Measurements from ENCODE around the gene NLGN1.
"Not testable (repeated sequence)": the region's sequence is repeated elsewhere in the genome, so short reads cannot be mapped to it uniquely, and the experiment has no call there.

- TF ChIP-seq HOXB13 (CRISPR knock-in tag; IDR thresholded peaks at IDR 0.05; ENCODE audit: low read depth); CTCF (IDR thresholded peaks at IDR 0.05); NR3C1 (IDR thresholded peaks at IDR 0.05); KDM1A (IDR thresholded peaks at IDR 0.05; ENCODE audit: low read depth); EHMT2 (IDR thresholded peaks at IDR 0.05; ENCODE audit: low read depth); SMC3 (IDR thresholded peaks at IDR 0.05); JUN (IDR thresholded peaks at IDR 0.05); POLR2A (IDR thresholded peaks at IDR 0.05; ENCODE audit: low read length); REST (IDR thresholded peaks at IDR 0.05); ZFP36 (IDR thresholded peaks at IDR 0.05; ENCODE audit: borderline replicate concordance, partially characterized antibody): not testable (repeated sequence)
Observed at GRCh38 chr3:173451561-173451960, 54.0 kb downstream of the NLGN1 start.
